Measurements from ENCODE around the gene LMAN2. TPM values are rescaled to one million over a fixed set of nuclear protein-coding genes. Genes with fewer than 3 reads are reported as not detected.
"Not testable (repeated sequence)": the region's sequence is repeated elsewhere in the genome, so short reads cannot be mapped to it uniquely, and the experiment has no call there.

Gene LMAN2
- total RNA-seq, 4 donors from 2014 or later = 119 to 191 (median 160) TPM

- Histone ChIP-seq H3K9me3 (no peaks in the 10 kb centered on the region), H3K27me3 (no peaks in the 10 kb centered on the region), H3K27ac (no peak overlapping the region), H3K36me3 (peaks cover 14% of the 10 kb centered on the region), H3K4me1 (peaks cover 32% of the 10 kb centered on the region), H3K4me3 (peak overlapping the region; percentile 94)
- no peak for DNase-seq (ENCODE audit: low spot score in 2 of 2)
- TF ChIP-seq EP300 (IDR thresholded peaks at IDR 0.05) = no peak
- TF ChIP-seq, protein P1, sequence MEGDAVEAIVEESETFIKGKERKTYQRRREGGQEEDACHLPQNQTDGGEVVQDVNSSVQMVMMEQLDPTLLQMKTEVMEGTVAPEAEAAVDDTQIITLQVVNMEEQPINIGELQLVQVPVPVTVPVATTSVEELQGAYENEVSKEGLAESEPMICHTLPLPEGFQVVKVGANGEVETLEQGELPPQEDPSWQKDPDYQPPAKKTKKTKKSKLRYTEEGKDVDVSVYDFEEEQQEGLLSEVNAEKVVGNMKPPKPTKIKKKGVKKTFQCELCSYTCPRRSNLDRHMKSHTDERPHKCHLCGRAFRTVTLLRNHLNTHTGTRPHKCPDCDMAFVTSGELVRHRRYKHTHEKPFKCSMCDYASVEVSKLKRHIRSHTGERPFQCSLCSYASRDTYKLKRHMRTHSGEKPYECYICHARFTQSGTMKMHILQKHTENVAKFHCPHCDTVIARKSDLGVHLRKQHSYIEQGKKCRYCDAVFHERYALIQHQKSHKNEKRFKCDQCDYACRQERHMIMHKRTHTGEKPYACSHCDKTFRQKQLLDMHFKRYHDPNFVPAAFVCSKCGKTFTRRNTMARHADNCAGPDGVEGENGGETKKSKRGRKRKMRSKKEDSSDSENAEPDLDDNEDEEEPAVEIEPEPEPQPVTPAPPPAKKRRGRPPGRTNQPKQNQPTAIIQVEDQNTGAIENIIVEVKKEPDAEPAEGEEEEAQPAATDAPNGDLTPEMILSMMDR (IDR thresholded peaks at IDR 0.05) = no peak
- WGBS = 84% methylated on average over 5 of the region's 5 CpGs
These were observed 1.7 kb downstream of the LMAN2 start for GRCh38 chr5:177349762-177350161.

GRCh38 chr5:177349362-177349647, 2.2 kb downstream of the LMAN2 start:
- 64% methylated on average over 3 of the region's 3 CpGs for WGBS
- Histone ChIP-seq H3K9me3 (no peaks in the 10 kb centered on the region), H3K4me3 (no peak overlapping the region), H3K27ac (no peak overlapping the region), H3K36me3 (peaks cover 14% of the 10 kb centered on the region), H3K4me1 (peaks cover 32% of the 10 kb centered on the region), H3K27me3 (no peaks in the 10 kb centered on the region)
- TF ChIP-seq, protein P1 (IDR thresholded peaks at IDR 0.05) = no peak
- TF ChIP-seq POLR2AphosphoS5 (IDR thresholded peaks at IDR 0.05) = no peak
- DNase-seq (ENCODE audit: low spot score in 2 of 2) = no peak

GRCh38 chr5:177347699-177348098, 3.8 kb downstream of the LMAN2 start:
- TF ChIP-seq POLR2AphosphoS5 (IDR thresholded peaks at IDR 0.05) (no peak), EP300 (IDR thresholded peaks at IDR 0.05) (no peak)
- Histone ChIP-seq H3K4me3 (no peak overlapping the region), H3K4me1 (peaks cover 32% of the 10 kb centered on the region), H3K27ac (no peak overlapping the region), H3K9me3 (no peaks in the 10 kb centered on the region), H3K27me3 (no peaks in the 10 kb centered on the region), H3K36me3 (peaks cover 25% of the 10 kb centered on the region)
- DNase-seq (ENCODE audit: low spot score in 2 of 2) = no peak
- 85% methylated on average over 4 of the region's 4 CpGs for WGBS

DNA sequence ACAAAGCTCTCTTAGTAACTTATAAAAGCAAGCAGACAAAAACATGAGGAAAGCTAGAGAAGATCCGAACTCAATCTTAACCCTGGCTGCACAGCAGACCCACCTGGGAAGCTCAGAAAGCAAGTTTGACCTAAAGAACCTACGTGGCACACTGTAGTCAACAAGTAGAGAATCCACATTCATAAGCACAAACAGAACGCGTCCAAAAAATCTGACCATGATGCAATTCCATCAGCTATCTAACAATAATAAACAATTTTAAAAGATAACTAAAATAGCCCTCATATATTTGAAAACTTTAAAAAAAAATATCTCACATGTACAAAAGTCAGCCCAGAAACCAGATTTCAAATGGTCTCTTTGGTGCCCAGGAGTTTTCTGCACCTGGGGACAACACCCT, 4.6 kb downstream of the LMAN2 start:
- WGBS = 77% methylated on average over 4 of the region's 4 CpGs
- no peaks in the 10 kb centered on the region for H3K9me3 ChIP-seq
- peaks cover 28% of the 10 kb centered on the region for H3K4me1 ChIP-seq
- H3K4me3 ChIP-seq = no peak overlapping the region
- TF ChIP-seq EP300 (IDR thresholded peaks at IDR 0.05) = no peak
- TF ChIP-seq POLR2A (IDR thresholded peaks at IDR 0.05) = no peak
- TF ChIP-seq, protein P1 (IDR thresholded peaks at IDR 0.05) = no peak
- TF ChIP-seq POLR2AphosphoS5 (IDR thresholded peaks at IDR 0.05) = no peak
- no peak for DNase-seq (ENCODE audit: low spot score in 2 of 2)
- H3K27me3 ChIP-seq = no peaks in the 10 kb centered on the region
- H3K27ac ChIP-seq = no peak overlapping the region
- H3K36me3 ChIP-seq = peaks cover 31% of the 10 kb centered on the region

- Histone ChIP-seq H3K4me1 (peaks cover 14% of the 10 kb centered on the region), H3K36me3 (peaks cover 41% of the 10 kb centered on the region), H3K4me3 (no peak overlapping the region), H3K27me3 (no peaks in the 10 kb centered on the region), H3K9me3 (no peaks in the 10 kb centered on the region), H3K27ac (no peak overlapping the region)
- DNase-seq (ENCODE audit: low spot score in 2 of 2) = no peak
- 94% methylated on average over 6 of the region's 6 CpGs for WGBS
- TF ChIP-seq EP300 (IDR thresholded peaks at IDR 0.05) (no peak), POLR2A (IDR thresholded peaks at IDR 0.05) (no peak), POLR2AphosphoS5 (IDR thresholded peaks at IDR 0.05) (no peak)
- TF ChIP-seq, protein P1 (IDR thresholded peaks at IDR 0.05) = no peak
These were observed 6.6 kb downstream of the LMAN2 start for GRCh38 chr5:177344891-177345290.

GRCh38 chr5:177343777-177344176, 7.7 kb downstream of the LMAN2 start:
- 92% methylated on average over 6 of the region's 6 CpGs for WGBS
- Histone ChIP-seq H3K36me3 (peaks cover 44% of the 10 kb centered on the region), H3K27ac (no peak overlapping the region), H3K4me3 (no peak overlapping the region), H3K4me1 (peaks cover 3% of the 10 kb centered on the region), H3K9me3 (no peaks in the 10 kb centered on the region), H3K27me3 (no peaks in the 10 kb centered on the region)
- no peak for DNase-seq (ENCODE audit: low spot score in 2 of 2)
- no peak for TF ChIP-seq EP300 (IDR thresholded peaks at IDR 0.05)
- TF ChIP-seq, protein P1 (IDR thresholded peaks at IDR 0.05) = no peak
- no peak for TF ChIP-seq POLR2A (IDR thresholded peaks at IDR 0.05)

- DNase-seq (ENCODE audit: low spot score in 2 of 2); H3K4me3 ChIP-seq; H3K27ac ChIP-seq; H3K9me3 ChIP-seq; H3K4me1 ChIP-seq; H3K27me3 ChIP-seq: not testable (repeated sequence)
- WGBS = 89% methylated on average over 14 of the region's 14 CpGs
- H3K36me3 ChIP-seq = peaks cover 52% of the 10 kb centered on the region
These were observed 8.5 kb downstream of the LMAN2 start for GRCh38 chr5:177343000-177343399.

Measured in suprapubic skin (tissue), 4 donors.